HCT116 (cell line): Measurements from ENCODE around the gene ENDOD1. TPM values are rescaled to one million over a fixed set of nuclear protein-coding genes. Genes with fewer than 3 reads are reported as not detected.

Experiments used
- ATAC-seq: fragments of 200-7000 bp; cut with Tn5 transposase; 2 replicates; pipeline ENCODE4 v1.9.1; 2020; ENCODE audit warnings: mild to moderate bottlenecking, moderate library complexity
- BruUV-seq: library from RNA; stranded (reverse); fragments of 400-500 nt; replicated peaks from 2 replicates; lab custom pipeline; 2021; lab: Mats Ljungman, UMichigan
- CTCF ChIA-PET: fragments of 300-600 bp; sonication (Branson Sonifier 250); formaldehyde crosslinking; loops from one replicate; lab custom pipeline; 2021; ENCODE audit warnings: antibody characterized with exemption; lab: Charles Lee
- POLR2A ChIA-PET: fragments of 300-600, 350-600 bp; sonication (Branson Sonifier 250); formaldehyde crosslinking; loops from one replicate; lab custom pipeline; 2021; ENCODE audit warnings: antibody characterized with exemption; lab: Charles Lee
- RAD21 ChIA-PET, 2 experiments: fragments of 300-600 bp; sonication (Branson Sonifier 250); formaldehyde crosslinking; loops; one replicate each; lab custom pipeline; 2023; ENCODE audit warnings: low total read pairs in 2 of 2; ENCODE audit not compliant: uncharacterized antibody in 2 of 2, unreplicated experiment in 2 of 2, low non-redundant PET in 1 of 2; lab: Charles Lee
- DNase-seq: peaks from one replicate; pipeline ENCODE4 v3.0.0-alpha.2; 2010; ENCODE audit warnings: low read depth, low spot score
- H2AFZ ChIP-seq: fragments of 200-600 bp; shearing (Covaris generic), sonication (generic); 2 replicates; pipeline ENCODE4 v1.6.1; 2017; ENCODE audit warnings: low read depth, mixed run types, mixed read lengths, antibody characterized with exemption, low read length; ENCODE audit not compliant: poor library complexity, severe bottlenecking
- H3K27ac ChIP-seq: 2 replicates; pipeline ENCODE4 v1.5.1; 2012; ENCODE audit warnings: low read depth, low read length
- H3K27me3 ChIP-seq: fragments of 200-600 bp; sonication (generic); 2 replicates; pipeline ENCODE4 v1.6.1; 2016; ENCODE audit warnings: mixed run types, low read length, mixed read lengths; ENCODE audit not compliant: insufficient read depth
- H3K36me3 ChIP-seq, 2 experiments: fragments of 200-500 bp in 1 of 2; fragments of 200-600 bp in 1 of 2; sonication (Bioruptor generic) in 1 of 2; sonication (generic) in 1 of 2; 2 replicates each; pipeline versions ENCODE4 v1.5.1 to v1.6.1; 2014 to 2016; ENCODE audit warnings: low read length in 2 of 2, inconsistent platforms in 1 of 2, mixed read lengths in 1 of 2, mixed run types in 1 of 2; ENCODE audit not compliant: insufficient read depth in 2 of 2, control insufficient read depth in 1 of 2
- H3K4me1 ChIP-seq, 2 experiments: fragments of 200-600 bp in 1 of 2; sonication (generic) in 1 of 2; 2 replicates each; pipeline versions ENCODE4 v1.5.1 to v1.6.1; 2012 to 2017; ENCODE audit warnings: low read length in 2 of 2, inconsistent platforms in 1 of 2, mild to moderate bottlenecking in 1 of 2, mixed read lengths in 1 of 2, mixed run types in 1 of 2, moderate library complexity in 1 of 2; ENCODE audit not compliant: insufficient read depth in 2 of 2, control insufficient read depth in 1 of 2
- H3K4me2 ChIP-seq: fragments of 200-600 bp; sonication (generic); 2 replicates; pipeline ENCODE4 v1.6.1; 2017; ENCODE audit warnings: mixed run types, low read length, mixed read lengths
- H3K4me3 ChIP-seq, 2 experiments: fragments of 200-600 bp in 1 of 2; sonication (generic) in 1 of 2; replicated peaks in 1 of 2; 2 replicates each; pipeline ENCODE4 v1.5.1; 2011 to 2016; ENCODE audit warnings: low read length in 2 of 2, control low read depth in 1 of 2, low read depth in 1 of 2, mild to moderate bottlenecking in 1 of 2, mixed read lengths in 1 of 2, mixed run types in 1 of 2
- H3K79me2 ChIP-seq: fragments of 200-600 bp; sonication (generic); 2 replicates; pipeline ENCODE4 v1.6.1; 2017; ENCODE audit warnings: mild to moderate bottlenecking, mixed run types, low read length, moderate library complexity, mixed read lengths; ENCODE audit not compliant: insufficient read depth
- H3K9ac ChIP-seq: fragments of 200-600 bp; sonication (generic); 2 replicates; pipeline ENCODE4 v1.6.1; 2016; ENCODE audit warnings: low read length, mixed read lengths
- H3K9me2 ChIP-seq: fragments of 200-600 bp; sonication (generic), shearing (Covaris generic); 2 replicates; pipeline ENCODE4 v1.6.1; 2017; ENCODE audit warnings: mixed run types, mild to moderate bottlenecking, moderate library complexity; ENCODE audit not compliant: insufficient read depth
- H3K9me3 ChIP-seq, 2 experiments: fragments of 200-500 bp in 1 of 2; fragments of 200-600 bp in 1 of 2; sonication (Bioruptor generic) in 1 of 2; sonication (generic) in 1 of 2; 2 replicates each; pipeline ENCODE4 v1.6.1; 2014 to 2017; ENCODE audit warnings: low read length in 2 of 2, mixed read lengths in 2 of 2, inconsistent platforms in 1 of 2, low read depth in 1 of 2, mild to moderate bottlenecking in 1 of 2, mixed run types in 1 of 2, moderate library complexity in 1 of 2; ENCODE audit not compliant: control insufficient read depth in 1 of 2, insufficient read depth in 1 of 2
- H4K20me1 ChIP-seq: fragments of 200-600 bp; sonication (generic), shearing (Covaris generic); 2 replicates; pipeline ENCODE4 v1.6.1; 2017; ENCODE audit warnings: mixed run types, mild to moderate bottlenecking, moderate library complexity; ENCODE audit not compliant: insufficient read depth
- ATF3 ChIP-seq: IDR thresholded peaks from 2 replicates; pipeline ENCODE4 v1.6.1; 2012
- CBX3 ChIP-seq: IDR thresholded peaks from 2 replicates; pipeline ENCODE4 v1.6.1; 2012; ENCODE audit warnings: low read depth
- CTCF ChIP-seq, 3 experiments: fragments of 200-600 bp in 1 of 3; sonication (generic) in 1 of 3; IDR thresholded peaks in 2 of 3; conservative IDR thresholded peaks in 1 of 3; 2 replicates each; pipeline ENCODE4 v1.5.1; 2012 to 2017; ENCODE audit warnings: low read depth in 2 of 3, low read length in 2 of 3, antibody characterized with exemption in 1 of 3, borderline replicate concordance in 1 of 3, control low read depth in 1 of 3, mild to moderate bottlenecking in 1 of 3, mixed read lengths in 1 of 3, mixed run types in 1 of 3, moderate library complexity in 1 of 3; ENCODE audit not compliant: insufficient read depth in 1 of 3
- ELF1 ChIP-seq: IDR thresholded peaks from 2 replicates; pipeline ENCODE4 v1.6.1; 2012; ENCODE audit warnings: low read depth, borderline replicate concordance
- EZH2 ChIP-seq: fragments of 200-600 bp; sonication (generic); IDR thresholded peaks from 2 replicates; pipeline ENCODE4 v1.6.1; 2017; ENCODE audit warnings: antibody characterized with exemption, mixed run types
- EZH2phosphoT487 ChIP-seq: fragments of 200-600 bp; IDR thresholded peaks from 2 replicates; pipeline ENCODE4 v1.6.1; 2018; ENCODE audit warnings: antibody characterized with exemption, borderline replicate concordance
- FOSL1 ChIP-seq: IDR thresholded peaks from 2 replicates; pipeline ENCODE4 v1.6.1; 2012; ENCODE audit warnings: low read depth
- JUND ChIP-seq: IDR thresholded peaks from 2 replicates; pipeline ENCODE4 v1.6.1; 2012
- MAX ChIP-seq: IDR thresholded peaks from 2 replicates; pipeline ENCODE4 v1.6.1; 2012
- POLR2A ChIP-seq: IDR thresholded peaks from 2 replicates; pipeline ENCODE4 v1.7.0; 2011; ENCODE audit warnings: borderline replicate concordance; ENCODE audit not compliant: insufficient read depth, insufficient read length; ENCODE audit errors: extremely low read depth
- RAD21 ChIP-seq: IDR thresholded peaks from 2 replicates; pipeline ENCODE4 v1.6.1; 2012; ENCODE audit warnings: low read depth, mild to moderate bottlenecking
- REST ChIP-seq: IDR thresholded peaks from 2 replicates; pipeline ENCODE4 v1.6.1; 2012; ENCODE audit warnings: low read depth
- SIN3A ChIP-seq: IDR thresholded peaks from 2 replicates; pipeline ENCODE4 v1.6.1; 2012; ENCODE audit warnings: low read depth
- SRF ChIP-seq: IDR thresholded peaks from 2 replicates; pipeline ENCODE4 v1.6.1; 2012; ENCODE audit warnings: low read depth
- TCF7L2 ChIP-seq: IDR thresholded peaks from 2 replicates; pipeline ENCODE4 v1.7.0; 2011; ENCODE audit warnings: borderline replicate concordance, inconsistent platforms; ENCODE audit not compliant: insufficient read depth, insufficient read length; ENCODE audit errors: extremely low read depth
- YY1 ChIP-seq: IDR thresholded peaks from 2 replicates; pipeline ENCODE4 v1.6.1; 2011; ENCODE audit warnings: low read length, low read depth, moderate library complexity, mild to moderate bottlenecking; ENCODE audit not compliant: insufficient replicate concordance; ENCODE audit errors: extremely low read depth
- ZBTB33 ChIP-seq: IDR thresholded peaks from 2 replicates; pipeline ENCODE4 v1.6.1; 2011; ENCODE audit warnings: mild to moderate bottlenecking, low read length, moderate library complexity; ENCODE audit not compliant: insufficient replicate concordance; ENCODE audit errors: extremely low read depth
- ZFX ChIP-seq: fragments of 450-650 bp; IDR thresholded peaks from 2 replicates; pipeline ENCODE4 v1.6.1; 2017
- ZNF274 ChIP-seq: fragments of 200-500 bp; sonication (Bioruptor generic); IDR thresholded peaks from 2 replicates; pipeline ENCODE4 v1.6.1; 2014; ENCODE audit warnings: mild to moderate bottlenecking, low read depth, low read length, inconsistent platforms
- intact Hi-C: fragments of 100-400 bp; cut with micrococcal nuclease; formaldehyde crosslinking; loops from 2 replicates; pipeline ENCODE4 v1.10.0; 2022
- total RNA-seq: library from RNA; stranded (reverse); gene quantifications from one replicate; pipeline ENCODE4 v1.2.1, GENCODE V29; 2021; ENCODE audit not compliant: unreplicated experiment

Gene ENDOD1
- total RNA-seq, 1 experiment from 2014 or later, result 33.6 TPM

GRCh38 chr11:95050595-95051202 is 38.9 kb upstream of the ENDOD1 start:
- H3K79me2 ChIP-seq, result no peaks in the 10 kb centered on the region
- peaks cover 4% of the 10 kb centered on the region for H3K27me3 ChIP-seq
- no peaks in the 10 kb centered on the region for H3K4me1 ChIP-seq
- H4K20me1 ChIP-seq, result no peaks in the 10 kb centered on the region
- TF ChIP-seq JUND (no peak), REST (no peak), ZBTB33 (no peak), CBX3 (no peak), POLR2A (no peak), EZH2phosphoT487 (no peak), FOSL1 (no peak), ELF1 (no peak), RAD21 (no peak), ATF3 (no peak), CTCF (IDR thresholded peaks at IDR 0.05 in 2 of 3, conservative IDR thresholded peaks at IDR 0.05 in 1 of 3; ENCODE audit: borderline replicate concordance in 1 of 3, insufficient read depth in 1 of 3, low read depth in 2 of 3, low read length in 2 of 3) (no peak), SIN3A (no peak), ZNF274 (no peak), YY1 (no peak), TCF7L2 (no peak), SRF (no peak), ZFX (no peak), EZH2 (no peak), MAX (no peak)
- no peak overlapping the region for H3K4me3 ChIP-seq
- no peaks in the 10 kb centered on the region for H3K9me2 ChIP-seq
- H3K36me3 ChIP-seq, result no peaks in the 10 kb centered on the region
- H3K4me2 ChIP-seq, result no peak overlapping the region
- H3K9me3 ChIP-seq, result no peaks in the 10 kb centered on the region
- CTCF ChIA-PET, result no interaction called here
- intact Hi-C loops, result no loop called here
- BruUV-seq, result no TSS peak
- POLR2A ChIA-PET, result no interaction called here
- H2AFZ ChIP-seq, result no peak overlapping the region
- no peak overlapping the region for H3K27ac ChIP-seq
- ATAC-seq, result no peak
- RAD21 ChIA-PET, result no interaction called here
- H3K9ac ChIP-seq, result no peak overlapping the region
- DNase-seq, result no peak
